ENCODE data around the gene LRRC32.

Gene LRRC32

GRCh38 chr11:76708972-76709660 lies 38.6 kb upstream of the LRRC32 start:
- Histone ChIP-seq H3K27ac (no peak overlapping the region), H3K27me3 (no peaks in the 10 kb centered on the region), H3K4me3 (ENCODE audit: low read depth in 1 of 2, low read length in 1 of 2) (no peak overlapping the region), H3K4me1 (ENCODE audit: control insufficient read depth in 1 of 2, insufficient read depth in 1 of 2, low read depth in 1 of 2, low read length in 1 of 2) (no peaks in the 10 kb centered on the region), H3K36me3 (no peaks in the 10 kb centered on the region), H3K9me3 (no peaks in the 10 kb centered on the region)
- TF ChIP-seq CTCF (IDR thresholded peaks at IDR 0.05): no peak

GRCh38 chr11:76707293-76707825 lies 36.8 kb upstream of the LRRC32 start:
- Histone ChIP-seq H3K27ac (no peak overlapping the region), H3K36me3 (no peaks in the 10 kb centered on the region), H3K4me1 (ENCODE audit: control insufficient read depth in 1 of 2, insufficient read depth in 1 of 2, low read depth in 1 of 2, low read length in 1 of 2) (no peaks in the 10 kb centered on the region), H3K4me3 (ENCODE audit: low read depth in 1 of 2, low read length in 1 of 2) (no peak overlapping the region), H3K9me3 (no peaks in the 10 kb centered on the region), H3K27me3 (no peaks in the 10 kb centered on the region)
- TF ChIP-seq CTCF (IDR thresholded peaks at IDR 0.05): no peak

- Histone ChIP-seq H3K4me3 (ENCODE audit: low read depth in 1 of 2, low read length in 1 of 2) (no peak overlapping the region), H3K36me3 (no peaks in the 10 kb centered on the region), H3K4me1 (ENCODE audit: control insufficient read depth in 1 of 2, insufficient read depth in 1 of 2, low read depth in 1 of 2, low read length in 1 of 2) (no peaks in the 10 kb centered on the region), H3K27me3 (no peaks in the 10 kb centered on the region), H3K27ac (no peak overlapping the region), H3K9me3 (no peaks in the 10 kb centered on the region)
- no peak for TF ChIP-seq CTCF (IDR thresholded peaks at IDR 0.05)
Observed at GRCh38 chr11:76706667-76707066, 36.1 kb upstream of the LRRC32 start.

- H3K4me1 ChIP-seq (ENCODE audit: control insufficient read depth in 1 of 2, insufficient read depth in 1 of 2, low read depth in 1 of 2, low read length in 1 of 2): no peaks in the 10 kb centered on the region
- H3K27me3 ChIP-seq: peaks cover 8% of the 10 kb centered on the region
- H3K9me3 ChIP-seq: no peaks in the 10 kb centered on the region
- H3K27ac ChIP-seq: no peak overlapping the region
- H3K36me3 ChIP-seq: no peaks in the 10 kb centered on the region
- no peak for TF ChIP-seq CTCF (IDR thresholded peaks at IDR 0.05)
- H3K4me3 ChIP-seq (ENCODE audit: low read depth in 1 of 2, low read length in 1 of 2): no peak overlapping the region
Observed at GRCh38 chr11:76705826-76706225, 35.3 kb upstream of the LRRC32 start.

- no peak for TF ChIP-seq CTCF (IDR thresholded peaks at IDR 0.05)
- Histone ChIP-seq H3K27me3 (peaks cover 23% of the 10 kb centered on the region), H3K9me3 (no peaks in the 10 kb centered on the region), H3K4me3 (ENCODE audit: low read depth in 1 of 2, low read length in 1 of 2) (no peak overlapping the region), H3K36me3 (no peaks in the 10 kb centered on the region), H3K27ac (no peak overlapping the region), H3K4me1 (ENCODE audit: control insufficient read depth in 1 of 2, insufficient read depth in 1 of 2, low read depth in 1 of 2, low read length in 1 of 2) (no peaks in the 10 kb centered on the region)
Observed at GRCh38 chr11:76704171-76704948, 33.8 kb upstream of the LRRC32 start.

Data from neutrophil (primary cell).